Left lung (tissue), 10 donors: Measurements from ENCODE around the gene FANCC. TPM values are rescaled to one million over a fixed set of nuclear protein-coding genes. Genes with fewer than 3 reads are reported as not detected.

Source experiments
- ATAC-seq: fragments of 200-7000 bp; cut with Tn5 transposase; one replicate; pipeline ENCODE4 v1.9.1; 2020; ENCODE audit warnings: moderate library complexity
- DNase-seq, 4 donors: peaks; one replicate each; pipeline ENCODE4 v3.0.0-alpha.2; 2013 to 2020
- H3K27ac ChIP-seq, 2 donors: fragments of 200-600 bp; sonication (generic) in 1 of 2; one replicate each; pipeline versions ENCODE4 v1.5.0 to v1.8.0; 2020 to 2021
- H3K27me3 ChIP-seq, 2 donors: fragments of 200-600 bp; sonication (generic) in 1 of 2; one replicate each; pipeline versions ENCODE4 v1.5.0 to v1.8.0; 2020 to 2021
- H3K36me3 ChIP-seq, 2 donors: fragments of 200-600 bp; sonication (generic) in 1 of 2; one replicate each; pipeline versions ENCODE4 v1.5.0 to v1.8.0; 2020 to 2021
- H3K4me1 ChIP-seq, 2 donors: fragments of 200-600 bp; one replicate each; pipeline ENCODE4 v1.8.0; 2021
- H3K4me3 ChIP-seq, 2 donors: fragments of 200-600 bp; sonication (generic) in 1 of 2; one replicate each; pipeline versions ENCODE4 v1.5.0 to v1.8.0; 2020 to 2021; ENCODE audit warnings: mild to moderate bottlenecking in 1 of 2
- H3K9me3 ChIP-seq, 2 donors: fragments of 200-600 bp; sonication (generic) in 1 of 2; one replicate each; pipeline versions ENCODE4 v1.5.0 to v1.8.0; 2020 to 2021
- CTCF ChIP-seq, 2 donors: fragments of 200-600 bp; sonication (generic) in 1 of 2; IDR thresholded peaks; one replicate each; pipeline versions ENCODE4 v1.5.0 to v1.8.0; 2021; ENCODE audit warnings: antibody characterized with exemption in 2 of 2
- intact Hi-C, 2 donors: fragments of 100-400 bp; cut with DNase I; formaldehyde crosslinking; loops; one replicate each; pipeline versions ENCODE4 v1.11.2 to v1.14.2; 2022
- polyA plus RNA-seq, 6 donors: library from polyadenylated mRNA; unstranded; fragments of 120-200 nt; gene quantifications; one replicate each; pipeline ENCODE4 v1.2.1, GENCODE V29; 2013; ENCODE audit not compliant: insufficient read length in 6 of 6
- total RNA-seq, 2 donors: library from RNA; stranded (reverse); fragmentation: NEBNext Ultra II Directional; extraction: Animal tissue kit (Norgen Biotek cat#: 25700); gene quantifications; one replicate each; pipeline ENCODE4 v1.2.1, GENCODE V29; 2021
- donor health status: DM: no; HTN: yes; CAD: no.
- donor health status: DM: no; HTN: no; CAD: no.

Gene FANCC
- total and polyA plus RNA-seq, 8 donors, result 11.5 to 27.4 (median 25.7) TPM

DNA sequence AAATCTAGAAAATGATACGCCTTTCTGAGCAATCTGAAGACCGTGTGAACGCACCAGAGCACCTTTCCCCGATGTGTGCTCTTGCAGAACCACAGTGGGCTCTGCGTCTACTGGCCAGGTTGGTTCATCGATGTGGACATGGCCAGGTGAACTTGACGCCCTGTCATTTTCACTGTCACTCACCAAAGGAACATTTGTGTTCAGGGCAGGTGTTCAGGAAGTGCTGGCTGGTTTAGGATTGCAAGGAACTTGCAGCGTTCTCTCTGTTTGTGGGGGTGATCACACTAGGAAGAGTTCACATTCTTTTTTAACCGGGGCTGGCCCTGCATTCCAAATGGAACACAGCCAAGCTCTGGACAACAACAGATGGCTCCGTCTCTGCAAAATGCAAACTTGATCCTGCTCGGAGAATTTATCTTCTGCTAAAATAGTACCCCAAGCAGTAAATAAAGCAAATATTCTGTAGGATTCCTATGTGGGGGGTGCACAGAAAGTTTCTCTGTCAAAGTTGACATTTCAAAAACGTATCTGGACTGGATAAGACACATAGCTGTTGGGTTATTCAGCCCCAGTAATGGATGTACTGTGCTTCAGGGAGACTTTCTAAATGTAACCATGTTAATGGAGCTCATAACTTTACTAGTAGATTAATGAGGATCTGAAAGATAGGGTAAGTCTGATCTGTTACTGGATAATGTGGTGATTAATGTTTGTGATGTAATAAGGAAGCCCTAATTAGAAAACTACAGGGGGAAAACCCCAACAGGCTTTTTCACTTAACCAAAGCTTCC lies 45.7 kb upstream of the FANCC start:
- no peak for TF ChIP-seq CTCF (IDR thresholded peaks at IDR 0.05)
- intact Hi-C loops, result no loop called here
- Histone ChIP-seq H3K27me3 (peaks cover 0 to 27% of the 10 kb centered on the region in 2 donors), H3K36me3 (no peaks in the 10 kb centered on the region), H3K9me3 (no peaks in the 10 kb centered on the region), H3K4me3 (no peak overlapping the region), H3K27ac (no peak overlapping the region), H3K4me1 (no peaks in the 10 kb centered on the region)
- DNase-seq (peak in 2 of 4 donors; percentile 40 to 46), ATAC-seq (no peak)

DNA sequence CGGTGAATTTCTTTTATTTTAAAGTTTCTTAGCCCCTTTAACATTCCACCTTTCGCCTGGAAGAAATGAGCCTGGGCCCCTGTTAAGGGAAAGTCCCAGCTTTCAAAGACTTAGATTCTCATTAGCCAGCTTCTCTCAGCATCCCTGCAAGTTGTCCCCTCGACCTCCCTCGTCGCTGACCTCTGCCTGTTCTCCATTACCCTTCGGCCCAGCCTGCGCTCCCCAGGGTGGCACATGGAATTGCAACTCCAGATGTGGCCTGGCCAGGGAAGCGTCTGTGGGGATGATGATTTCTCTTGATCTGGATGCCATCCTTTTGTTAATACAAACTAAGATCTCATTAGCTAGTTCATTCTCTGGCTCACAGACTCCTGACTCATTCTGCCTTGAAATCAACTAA lies 43.4 kb upstream of the FANCC start:
- H3K36me3 ChIP-seq, result no peaks in the 10 kb centered on the region
- peaks cover 0 to 36% of the 10 kb centered on the region in 2 donors for H3K27me3 ChIP-seq
- H3K4me1 ChIP-seq, result no peaks in the 10 kb centered on the region
- no peak for TF ChIP-seq CTCF (IDR thresholded peaks at IDR 0.05)
- H3K27ac ChIP-seq, result no peak overlapping the region
- no peak overlapping the region for H3K4me3 ChIP-seq
- intact Hi-C loops, result no loop called here
- no peaks in the 10 kb centered on the region for H3K9me3 ChIP-seq
- ATAC-seq (no peak), DNase-seq (no peak)

DNA sequence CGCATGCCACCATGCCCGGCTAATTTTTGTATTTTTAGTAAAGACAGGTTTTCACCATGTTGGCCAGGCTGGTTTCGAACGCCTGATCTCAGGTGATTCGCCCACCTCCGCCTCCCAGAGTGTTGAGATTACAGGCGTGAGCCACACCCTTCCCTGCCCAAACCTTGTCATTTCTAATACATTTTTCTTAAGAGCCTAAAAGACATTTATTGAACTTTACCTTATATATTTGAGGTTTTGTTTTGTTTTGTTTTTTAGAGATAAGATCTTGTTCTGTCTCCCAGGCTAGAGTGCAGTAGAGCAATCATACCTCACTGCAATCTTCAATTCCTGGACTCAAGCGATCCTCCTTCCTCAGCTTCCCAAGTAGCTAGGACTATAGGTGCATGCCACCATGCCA lies 39.8 kb upstream of the FANCC start:
- Histone ChIP-seq H3K4me3 (no peak overlapping the region), H3K9me3 (no peaks in the 10 kb centered on the region), H3K36me3 (no peaks in the 10 kb centered on the region), H3K27me3 (peaks cover 0 to 12% of the 10 kb centered on the region in 2 donors), H3K4me1 (no peaks in the 10 kb centered on the region), H3K27ac (no peak overlapping the region)
- intact Hi-C loops, result no loop called here
- no peak for ATAC-seq
- TF ChIP-seq CTCF (IDR thresholded peaks at IDR 0.05), result no peak
- no peak for DNase-seq

- DNase-seq (no peak), ATAC-seq (no peak)
- no peak for TF ChIP-seq CTCF (IDR thresholded peaks at IDR 0.05)
- Histone ChIP-seq H3K9me3 (no peaks in the 10 kb centered on the region), H3K27ac (no peak overlapping the region), H3K27me3 (peaks cover under 1 to 20% of the 10 kb centered on the region in 2 donors), H3K4me3 (no peak overlapping the region), H3K36me3 (no peaks in the 10 kb centered on the region), H3K4me1 (no peaks in the 10 kb centered on the region)
- intact Hi-C loops, result no loop called here
These were observed 38.0 kb upstream of the FANCC start for GRCh38 chr9:95355500-95355899.

DNA sequence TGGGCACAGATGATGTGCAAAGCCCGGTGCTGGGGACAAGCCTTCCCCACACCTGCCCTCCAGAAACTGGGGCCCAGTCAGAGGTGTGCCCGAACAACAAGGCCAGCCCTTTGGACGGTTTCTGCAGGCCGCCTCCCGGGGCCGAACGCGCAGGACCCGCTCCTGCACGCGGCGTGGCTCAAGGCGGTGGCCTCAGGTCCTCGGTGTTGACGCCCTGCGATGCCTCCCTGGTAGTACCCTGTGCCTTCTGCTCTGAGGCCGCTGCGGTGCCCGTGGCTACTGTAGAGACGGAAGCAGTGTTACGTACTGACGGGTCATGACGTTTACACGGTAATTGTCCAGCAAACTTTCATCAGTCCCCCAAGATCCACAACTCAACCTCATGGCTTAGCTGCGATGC lies 33.5 kb upstream of the FANCC start:
- H3K4me3 ChIP-seq, result no peak overlapping the region
- no peak for TF ChIP-seq CTCF (IDR thresholded peaks at IDR 0.05)
- H3K36me3 ChIP-seq, result no peaks in the 10 kb centered on the region
- ATAC-seq (no peak), DNase-seq (no peak)
- no peak overlapping the region for H3K27ac ChIP-seq
- peaks cover 21 to 43% of the 10 kb centered on the region in 2 donors for H3K27me3 ChIP-seq
- H3K9me3 ChIP-seq, result no peaks in the 10 kb centered on the region
- intact Hi-C loops, result no loop called here
- H3K4me1 ChIP-seq, result peaks cover 0 to 11% of the 10 kb centered on the region in 2 donors
